Panc1 (cell line): ENCODE data around the gene SPEG. TPM values are rescaled to one million over a fixed set of nuclear protein-coding genes. Genes with fewer than 3 reads are reported as not detected.

Experiments
- ATAC-seq: fragments of 200-7000 bp; cut with Tn5 transposase; 2 replicates; pipeline ENCODE4 v1.9.1; 2020; ENCODE audit warnings: mild to moderate bottlenecking, moderate library complexity
- BruUV-seq: library from RNA; stranded (reverse); fragments of 400-500 nt; replicated peaks from 2 replicates; lab custom pipeline; 2021; lab: Mats Ljungman, UMichigan
- CTCF ChIA-PET: fragments of 300-600 bp; sonication (Branson Sonifier 250); formaldehyde crosslinking; loops from one replicate; lab custom pipeline; 2022; ENCODE audit warnings: antibody characterized with exemption; lab: Charles Lee
- POLR2A ChIA-PET: fragments of 300-600 bp; sonication (Branson Sonifier 250); formaldehyde crosslinking; loops from one replicate; lab custom pipeline; 2022; ENCODE audit warnings: antibody characterized with exemption; lab: Charles Lee
- DNase-seq: peaks from one replicate; pipeline ENCODE4 v3.0.0-alpha.2; 2010; ENCODE audit warnings: low read depth, low spot score
- H3K27ac ChIP-seq: 2 replicates; pipeline ENCODE4 v1.5.1; 2011; ENCODE audit warnings: mild to moderate bottlenecking, low read length, inconsistent platforms
- H3K27me3 ChIP-seq: fragments of 200-500 bp; sonication (Bioruptor generic); 2 replicates; pipeline ENCODE4 v1.6.0; 2014; ENCODE audit warnings: low read length, inconsistent platforms; ENCODE audit not compliant: control insufficient read depth, insufficient read depth
- H3K36me3 ChIP-seq: fragments of 200-500 bp; sonication (Bioruptor generic); 2 replicates; pipeline ENCODE4 v1.5.1; 2014; ENCODE audit warnings: inconsistent platforms, mild to moderate bottlenecking, low read length, moderate library complexity; ENCODE audit not compliant: control insufficient read depth, insufficient read depth
- H3K4me1 ChIP-seq: 2 replicates; pipeline ENCODE4 v1.5.1; 2011; ENCODE audit warnings: inconsistent platforms, mild to moderate bottlenecking, low read length, moderate library complexity; ENCODE audit not compliant: control insufficient read depth, insufficient read depth
- H3K4me3 ChIP-seq, 2 experiments: 2 replicates each; pipeline ENCODE4 v1.5.1; 2011 to 2012; ENCODE audit warnings: low read depth in 2 of 2, low read length in 2 of 2, mild to moderate bottlenecking in 2 of 2, inconsistent platforms in 1 of 2, moderate library complexity in 1 of 2
- H3K9me3 ChIP-seq: fragments of 200-500 bp; sonication (Bioruptor generic); 2 replicates; pipeline ENCODE4 v1.5.1; 2014; ENCODE audit warnings: low read depth, mild to moderate bottlenecking, inconsistent platforms, low read length, moderate library complexity; ENCODE audit not compliant: control insufficient read depth, insufficient read depth
- CTCF ChIP-seq: fragments of 450-650 bp; IDR thresholded peaks from 2 replicates; pipeline ENCODE4 v1.5.1; 2017; ENCODE audit warnings: mild to moderate bottlenecking
- POLR2AphosphoS5 ChIP-seq: IDR thresholded peaks from 2 replicates; pipeline ENCODE4 v1.6.1; 2012; ENCODE audit warnings: mild to moderate bottlenecking, low read depth, low read length, moderate library complexity
- REST ChIP-seq, 2 experiments: IDR thresholded peaks; 2 replicates each; pipeline ENCODE4 v1.6.1; 2011 to 2012; ENCODE audit warnings: low read depth in 2 of 2, control low read depth in 1 of 2, low read length in 1 of 2, mild to moderate bottlenecking in 1 of 2, moderate library complexity in 1 of 2; ENCODE audit not compliant: insufficient read depth in 1 of 2
- SIN3A ChIP-seq: IDR thresholded peaks from 2 replicates; pipeline ENCODE4 v1.6.1; 2012; ENCODE audit warnings: low read depth, mild to moderate bottlenecking, low read length, moderate library complexity, borderline replicate concordance; ENCODE audit not compliant: insufficient read depth
- TCF7L2 ChIP-seq: IDR thresholded peaks from 2 replicates; pipeline ENCODE4 v1.6.1; 2011; ENCODE audit warnings: mild to moderate bottlenecking, low read depth, low read length, inconsistent platforms
- in situ Hi-C: cut with HindIII; loops from 2 replicates; pipeline ENCODE4 v1.10.0; 2016; ENCODE audit warnings: low sequenced_read_pairs, low pct_unique_long_range_greater_than_20kb
- intact Hi-C: fragments of 100-400 bp; cut with micrococcal nuclease; formaldehyde crosslinking; loops from one replicate; pipeline ENCODE4 v1.10.0; 2022; ENCODE audit not compliant: unreplicated experiment
- total RNA-seq: library from RNA; stranded (reverse); gene quantifications from one replicate; pipeline ENCODE4 v1.2.1, GENCODE V29; 2021; ENCODE audit not compliant: unreplicated experiment

Gene SPEG
- total RNA-seq, 1 experiment from 2014 or later, result 3.4 TPM

- Histone ChIP-seq H3K27me3 (no peaks in the 10 kb centered on the region), H3K27ac (no peak overlapping the region), H3K36me3 (no peaks in the 10 kb centered on the region), H3K4me3 (no peak overlapping the region), H3K9me3 (no peaks in the 10 kb centered on the region), H3K4me1 (no peaks in the 10 kb centered on the region; the same call in 1 of the 2 replicates)
- intact Hi-C loops, result no loop called here
- BruUV-seq, result no TSS peak
- ATAC-seq (no peak), DNase-seq (no peak)
- POLR2A ChIA-PET, result no interaction called here
- in situ Hi-C loops, result no loop called here
- CTCF ChIA-PET, result interaction anchor here (0.6 kb wide), 1 partner anchor 253 kb away, joined by 4 read pairs; the partner anchor contains the start of gene SLC23A3
- TF ChIP-seq REST (IDR thresholded peaks at IDR 0.05; ENCODE audit: insufficient read depth in 1 of 2, low read depth in 2 of 2, low read length in 1 of 2), result no peak
- no peak for TF ChIP-seq CTCF
- no peak for TF ChIP-seq SIN3A
- no peak for TF ChIP-seq POLR2AphosphoS5
- no peak for TF ChIP-seq TCF7L2
These were observed 11.6 kb upstream of the SPEG start for GRCh38 chr2:219422952-219423534.

GRCh38 chr2:219423652-219424377, 10.8 kb upstream of the SPEG start:
- Histone ChIP-seq H3K27ac (no peak overlapping the region), H3K4me1 (no peaks in the 10 kb centered on the region; the same call in 1 of the 2 replicates), H3K27me3 (no peaks in the 10 kb centered on the region), H3K9me3 (no peaks in the 10 kb centered on the region), H3K36me3 (no peaks in the 10 kb centered on the region), H3K4me3 (no peak overlapping the region)
- ATAC-seq (no peak), DNase-seq (no peak)
- in situ Hi-C loops (no loop called here), intact Hi-C loops (no loop called here)
- POLR2A ChIA-PET, result interaction anchor here (0.6 kb wide), 1 partner anchor 26 kb away, joined by 5 read pairs; no protein-coding TSS in a partner anchor
- no TSS peak for BruUV-seq
- CTCF ChIA-PET, result interaction anchor here (0.5 to 0.7 kb wide), 3 partner anchors 86 to 254 kb away, joined by 3 to 5 read pairs (median 4); partner anchors contain the start of gene SLC23A3
- TF ChIP-seq REST (IDR thresholded peaks at IDR 0.05; ENCODE audit: insufficient read depth in 1 of 2, low read depth in 2 of 2, low read length in 1 of 2), result no peak
- TF ChIP-seq POLR2AphosphoS5, result no peak
- no peak for TF ChIP-seq CTCF
- TF ChIP-seq TCF7L2, result no peak
- no peak for TF ChIP-seq SIN3A
